Keratinocyte (primary cell): Measurements from ENCODE around the gene PLPP3. TPM values are rescaled to one million over a fixed set of nuclear protein-coding genes. Genes with fewer than 3 reads are reported as not detected.

Source experiments
- DNase-seq: peaks from one replicate; pipeline ENCODE4 v3.0.0-alpha.2; 2011; ENCODE audit warnings: low read depth, missing footprints, low spot score
- FAIRE-seq: peaks from 2 replicates; lab custom pipeline; 2011; peaks lifted over from hg19 to GRCh38; lab: Jason Lieb, UNC
- H2AFZ ChIP-seq: 2 replicates; pipeline ENCODE4 v1.6.0; 2012; ENCODE audit warnings: low read length, control low read depth, inconsistent platforms; ENCODE audit not compliant: control insufficient read depth
- H3K27ac ChIP-seq: 2 replicates; pipeline ENCODE4 v1.5.1; 2011; ENCODE audit warnings: low read length; ENCODE audit not compliant: control insufficient read depth, insufficient read depth
- H3K27me3 ChIP-seq: 3 replicates; pipeline ENCODE4 v1.6.0; 2011; ENCODE audit warnings: low read length; ENCODE audit not compliant: control insufficient read depth, insufficient read depth; ENCODE audit errors: extremely low read depth
- H3K36me3 ChIP-seq, 2 experiments: 2 replicates in 1 of 2; 3 replicates in 1 of 2; pipeline ENCODE4 v1.5.1; 2011; ENCODE audit warnings: low read length in 2 of 2, mild to moderate bottlenecking in 1 of 2; ENCODE audit not compliant: control insufficient read depth in 2 of 2, insufficient read depth in 2 of 2; ENCODE audit errors: extremely low read depth in 1 of 2
- H3K4me1 ChIP-seq: 3 replicates; pipeline ENCODE4 v1.5.1; 2011; ENCODE audit warnings: low read length; ENCODE audit not compliant: control insufficient read depth, insufficient read depth; ENCODE audit errors: extremely low read depth
- H3K4me2 ChIP-seq: 3 replicates; pipeline ENCODE4 v1.6.0; 2011; ENCODE audit warnings: low read depth, low read length; ENCODE audit not compliant: control insufficient read depth, insufficient read depth; ENCODE audit errors: extremely low read depth
- H3K4me3 ChIP-seq, 3 experiments: fragments of 200-600 bp in 1 of 3; sonication (generic) in 1 of 3; 2 replicates in 2 of 3; 3 replicates in 1 of 3; pipeline ENCODE4 v1.5.1; 2011 to 2016; ENCODE audit warnings: low read length in 3 of 3, mild to moderate bottlenecking in 3 of 3, control low read depth in 2 of 3, inconsistent platforms in 1 of 3, low read depth in 1 of 3, mixed read lengths in 1 of 3, mixed run types in 1 of 3, moderate library complexity in 1 of 3; ENCODE audit not compliant: control insufficient read depth in 2 of 3, insufficient read depth in 2 of 3; ENCODE audit errors: extremely low read depth in 1 of 3
- H3K79me2 ChIP-seq: 2 replicates; pipeline ENCODE4 v1.6.0; 2012; ENCODE audit warnings: low read length; ENCODE audit not compliant: control insufficient read depth, insufficient read depth
- H3K9ac ChIP-seq: 3 replicates; pipeline ENCODE4 v1.6.0; 2011; ENCODE audit warnings: low read length; ENCODE audit not compliant: control insufficient read depth, insufficient read depth; ENCODE audit errors: extremely low read depth
- H3K9me1 ChIP-seq: 3 replicates; pipeline ENCODE4 v1.6.0; 2011; ENCODE audit warnings: low read length; ENCODE audit not compliant: control insufficient read depth, insufficient read depth; ENCODE audit errors: extremely low read depth
- H3K9me3 ChIP-seq: 2 replicates; pipeline ENCODE4 v1.5.1; 2012; ENCODE audit warnings: low read depth, low read length; ENCODE audit not compliant: control insufficient read depth
- H4K20me1 ChIP-seq: 3 replicates; pipeline ENCODE4 v1.6.0; 2011; ENCODE audit warnings: low read length; ENCODE audit not compliant: control insufficient read depth, insufficient read depth; ENCODE audit errors: extremely low read depth
- EZH2 ChIP-seq: IDR thresholded peaks from one replicate; pipeline ENCODE4 v1.6.1; 2012; ENCODE audit warnings: inconsistent platforms, mild to moderate bottlenecking, low read length, moderate library complexity
- dilution Hi-C: fragments of 300-500 bp; cut with MboI; formaldehyde crosslinking; loops from one replicate; pipeline ENCODE4 v1.7.0; 2020; ENCODE audit warnings: low sequenced_read_pairs; ENCODE audit not compliant: extremely low pct_ligation_motif_present
- polyA plus RNA-seq, 5 experiments: library from polyadenylated mRNA; depleted of rRNA in 3 of 5; stranded (reverse) in 3 of 5; stranded (forward) in 1 of 5; unstranded in 1 of 5; fragments of >200 nt; gene quantifications; 1 replicate in 1 of 5; 2 replicates in 3 of 5; 3 replicates in 1 of 5; pipeline versions ENCODE4 v1.2.1 to v1.2.3, GENCODE V29; 2011 to 2012; ENCODE audit warnings: missing spikeins in 2 of 5, low read depth in 1 of 5, low replicate concordance in 1 of 5
- small RNA-seq, 3 experiments: library from RNA; depleted of rRNA; stranded (forward); fragments of <200 nt; gene quantifications; one replicate each; pipeline ENCODE3, GENCODE V24; 2012; ENCODE audit warnings: low read depth in 3 of 3, low replicate concordance in 1 of 3; ENCODE audit not compliant: insufficient read length in 3 of 3
- TF ChIP-seq, protein P1 (sequence below), 3 experiments: IDR thresholded peaks in 1 of 3; conservative IDR thresholded peaks in 1 of 3; optimal IDR thresholded peaks in 1 of 3; 2 replicates in 2 of 3; 3 replicates in 1 of 3; pipeline versions ENCODE3 to v1.5.1; 2011; ENCODE audit warnings: low read length in 3 of 3, mild to moderate bottlenecking in 3 of 3, moderate library complexity in 2 of 3, control low read depth in 1 of 3, inconsistent platforms in 1 of 3; ENCODE audit not compliant: insufficient read depth in 2 of 3; ENCODE audit errors: extremely low read depth in 1 of 3

The PLPP3 gene
- polyA plus RNA-seq, 1 donor (not counting 4 experiments of a cell fraction or from before 2014, with no cell fraction given) = 4.0 TPM

DNA sequence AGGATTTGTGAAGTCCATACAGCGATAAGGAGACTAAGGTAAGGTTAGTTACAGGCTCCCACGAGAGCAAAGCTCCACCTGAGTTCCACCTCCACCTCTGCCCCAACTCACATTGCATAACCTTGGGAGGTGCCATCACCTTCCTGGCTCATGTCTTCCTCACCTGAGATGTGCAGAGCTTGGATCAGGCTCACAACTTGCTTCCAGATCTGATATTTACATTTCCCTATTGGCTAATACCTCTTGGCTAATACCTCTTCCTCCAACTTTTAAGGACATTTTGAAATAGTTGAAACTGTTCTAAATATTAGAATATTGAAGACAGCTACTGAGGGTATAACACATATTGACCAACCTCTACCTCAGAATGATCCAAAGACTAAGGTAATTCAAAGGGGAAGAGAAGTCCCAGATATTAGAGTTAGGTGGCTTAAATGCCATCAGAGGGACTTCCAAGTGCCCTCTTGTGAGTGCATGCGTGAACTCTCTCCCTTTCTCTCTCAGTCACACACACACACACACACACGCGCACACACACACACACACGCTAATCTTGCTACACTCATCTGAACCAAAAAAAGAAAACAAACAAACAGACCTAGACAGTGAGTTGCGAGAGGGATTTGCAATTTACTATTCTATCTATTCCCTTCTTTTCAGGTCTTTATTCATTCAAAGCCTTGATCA is 134.3 kb downstream of the PLPP3 start:
- dilution Hi-C loops = no loop called here

More for the DNA sequence above, 134.3 kb downstream of the PLPP3 start:
- H3K27ac ChIP-seq = no peak overlapping the region
- no peaks in the 10 kb centered on the region for H3K4me1 ChIP-seq
- no peaks in the 10 kb centered on the region for H3K36me3 ChIP-seq
- no peaks in the 10 kb centered on the region for H3K9me1 ChIP-seq
- no peak for FAIRE-seq
- no peaks in the 10 kb centered on the region for H4K20me1 ChIP-seq
- no peak overlapping the region for H3K9ac ChIP-seq
- no peak overlapping the region for H2AFZ ChIP-seq
- no peaks in the 10 kb centered on the region for H3K79me2 ChIP-seq
- TF ChIP-seq, protein P1, sequence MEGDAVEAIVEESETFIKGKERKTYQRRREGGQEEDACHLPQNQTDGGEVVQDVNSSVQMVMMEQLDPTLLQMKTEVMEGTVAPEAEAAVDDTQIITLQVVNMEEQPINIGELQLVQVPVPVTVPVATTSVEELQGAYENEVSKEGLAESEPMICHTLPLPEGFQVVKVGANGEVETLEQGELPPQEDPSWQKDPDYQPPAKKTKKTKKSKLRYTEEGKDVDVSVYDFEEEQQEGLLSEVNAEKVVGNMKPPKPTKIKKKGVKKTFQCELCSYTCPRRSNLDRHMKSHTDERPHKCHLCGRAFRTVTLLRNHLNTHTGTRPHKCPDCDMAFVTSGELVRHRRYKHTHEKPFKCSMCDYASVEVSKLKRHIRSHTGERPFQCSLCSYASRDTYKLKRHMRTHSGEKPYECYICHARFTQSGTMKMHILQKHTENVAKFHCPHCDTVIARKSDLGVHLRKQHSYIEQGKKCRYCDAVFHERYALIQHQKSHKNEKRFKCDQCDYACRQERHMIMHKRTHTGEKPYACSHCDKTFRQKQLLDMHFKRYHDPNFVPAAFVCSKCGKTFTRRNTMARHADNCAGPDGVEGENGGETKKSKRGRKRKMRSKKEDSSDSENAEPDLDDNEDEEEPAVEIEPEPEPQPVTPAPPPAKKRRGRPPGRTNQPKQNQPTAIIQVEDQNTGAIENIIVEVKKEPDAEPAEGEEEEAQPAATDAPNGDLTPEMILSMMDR (optimal IDR thresholded peaks at IDR 0.05 in 1 of 3, IDR thresholded peaks at IDR 0.05 in 1 of 3, conservative IDR thresholded peaks at IDR 0.05 in 1 of 3; ENCODE audit: extremely low read depth in 1 of 3, insufficient read depth in 2 of 3, low read length in 3 of 3) = no peak
- no peak for TF ChIP-seq EZH2
- H3K27me3 ChIP-seq = peaks cover 12% of the 10 kb centered on the region
- H3K9me3 ChIP-seq = no peaks in the 10 kb centered on the region
- H3K4me2 ChIP-seq = no peak overlapping the region
- no peak overlapping the region for H3K4me3 ChIP-seq
- DNase-seq = no peak

Small RNA genes within 50 kb of the gene (small RNA-seq; reads per million reads assigned to genes)
- gene AC099789.1 = 0 reads per million in 3 experiments

Other genes starting within 250 kb of the PLPP3 start
- 0.08 to 0.21 TPM (median 0.21 TPM) in 3 replicates for gene PRKAA2, start 65.8 kb upstream of the PLPP3 start, polyA plus RNA-seq
- not detected in 3 replicates for gene FYB2, start 239.8 kb upstream of the PLPP3 start, polyA plus RNA-seq